Measurements from ENCODE around the gene CFAP61.
"Not testable (repeated sequence)": the region's sequence is repeated elsewhere in the genome, so short reads cannot be mapped to it uniquely, and the experiment has no call there.

CFAP61 gene

GRCh38 chr20:20212675-20213096, 160.4 kb downstream of the CFAP61 start:
- no peak for DNase-seq

GRCh38 chr20:20213526-20214121, 161.3 kb downstream of the CFAP61 start:
- DNase-seq: no peak

GRCh38 chr20:20214757-20215275, 162.5 kb downstream of the CFAP61 start:
- no peak for DNase-seq

GRCh38 chr20:20215976-20216727, 163.8 kb downstream of the CFAP61 start:
- DNase-seq: no peak

- no peak for DNase-seq
Measured at GRCh38 chr20:20216941-20217340, 164.6 kb downstream of the CFAP61 start.

GRCh38 chr20:20217621-20218020, 165.3 kb downstream of the CFAP61 start:
- DNase-seq: no peak

GRCh38 chr20:20218106-20218505, 165.8 kb downstream of the CFAP61 start:
- DNase-seq: not testable (repeated sequence)

GRCh38 chr20:20219016-20219415, 166.7 kb downstream of the CFAP61 start:
- DNase-seq: no peak

- DNase-seq: no peak
Measured at GRCh38 chr20:20220134-20220533, 167.8 kb downstream of the CFAP61 start.

- DNase-seq: no peak
Measured at GRCh38 chr20:20223981-20224380, 171.6 kb downstream of the CFAP61 start.

- no peak for DNase-seq
Measured at GRCh38 chr20:20224806-20225205, 172.5 kb downstream of the CFAP61 start.

GRCh38 chr20:20225325-20226043, 173.2 kb downstream of the CFAP61 start:
- DNase-seq: no peak

- DNase-seq: no peak
Measured at GRCh38 chr20:20226554-20226953, 174.2 kb downstream of the CFAP61 start.

- DNase-seq: no peak
Measured at GRCh38 chr20:20227013-20227571, 174.8 kb downstream of the CFAP61 start.

- DNase-seq: no peak
Measured at GRCh38 chr20:20228351-20228750, 176.0 kb downstream of the CFAP61 start.

- DNase-seq: no peak
Measured at GRCh38 chr20:20229595-20229994, 177.3 kb downstream of the CFAP61 start.

- DNase-seq: no peak
Measured at GRCh38 chr20:20230741-20231140, 178.4 kb downstream of the CFAP61 start.

- no peak for DNase-seq
Measured at GRCh38 chr20:20231528-20232298, 179.4 kb downstream of the CFAP61 start.

- no peak for DNase-seq
Measured at GRCh38 chr20:20233041-20233514, 180.7 kb downstream of the CFAP61 start.

GRCh38 chr20:20235681-20236080, 183.3 kb downstream of the CFAP61 start:
- DNase-seq: no peak

- DNase-seq: no peak
Measured at GRCh38 chr20:20237093-20237959, 185.0 kb downstream of the CFAP61 start.
